Colon (tissue), 2 donors: Measurements from ENCODE around the gene CCDC80.
"Not testable (repeated sequence)": the region's sequence is repeated elsewhere in the genome, so short reads cannot be mapped to it uniquely, and the experiment has no call there.

ENCODE experiments used
- FAIRE-seq: peaks from 2 replicates; lab custom pipeline; 2012; peaks lifted over from hg19 to GRCh38; lab: Jason Lieb, UNC
- donor health status: control.
- donor health status: control.

Gene CCDC80

GRCh38 chr3:112583105-112583504 lies 57.8 kb downstream of the CCDC80 start:
- FAIRE-seq = no peak

- FAIRE-seq = no peak
Measured at GRCh38 chr3:112582244-112582874, 58.6 kb downstream of the CCDC80 start.

GRCh38 chr3:112579697-112580096 lies 61.2 kb downstream of the CCDC80 start:
- no peak for FAIRE-seq

GRCh38 chr3:112579232-112579631 lies 61.7 kb downstream of the CCDC80 start:
- FAIRE-seq = no peak

GRCh38 chr3:112572701-112573100 lies 68.2 kb downstream of the CCDC80 start:
- FAIRE-seq = no peak

GRCh38 chr3:112569265-112569664 lies 71.7 kb downstream of the CCDC80 start:
- FAIRE-seq = no peak

- no peak for FAIRE-seq
Measured at GRCh38 chr3:112568642-112569041, 72.3 kb downstream of the CCDC80 start.

GRCh38 chr3:112564940-112565305 lies 76.0 kb downstream of the CCDC80 start:
- FAIRE-seq = no peak

- FAIRE-seq = not testable (repeated sequence)
Measured at GRCh38 chr3:112564247-112564939, 76.5 kb downstream of the CCDC80 start.

- no peak for FAIRE-seq
Measured at GRCh38 chr3:112561734-112562529, 79.0 kb downstream of the CCDC80 start, which contains the start of the genes ATG3 and SLC35A5. TSS of gene ATG3 (minus strand) at chr3:112561962. CDS start at chr3:112561528, 434 bp downstream. TSS of gene SLC35A5 (plus strand) at chr3:112562045. CDS start at chr3:112563404, 1,359 bp downstream.

- no peak for FAIRE-seq
Measured at GRCh38 chr3:112561484-112561733, 79.5 kb downstream of the CCDC80 start.

GRCh38 chr3:112560721-112561483 lies 80.0 kb downstream of the CCDC80 start:
- no peak for FAIRE-seq

- FAIRE-seq = no peak
Measured at GRCh38 chr3:112560307-112560706, 80.6 kb downstream of the CCDC80 start.

- FAIRE-seq = no peak
Measured at GRCh38 chr3:112557976-112558375, 83.0 kb downstream of the CCDC80 start.

GRCh38 chr3:112555535-112556170 lies 85.3 kb downstream of the CCDC80 start:
- FAIRE-seq = no peak

GRCh38 chr3:112550859-112551258 lies 90.1 kb downstream of the CCDC80 start:
- no peak for FAIRE-seq
